Uterus (tissue), 2 donors: Measurements from ENCODE around the gene DNAH7.
A peak's percentile ranks its signal among the peaks of the same experiment; 100 is the strongest.

Experiments used
- POLR2A ChIP-seq, 2 donors: fragments of 450-650 bp; IDR thresholded peaks; one replicate each; pipeline ENCODE4 v1.6.1; 2016; ENCODE audit warnings: antibody characterized with exemption in 2 of 2, mild to moderate bottlenecking in 1 of 2, moderate library complexity in 1 of 2
- TF ChIP-seq, protein P1 (sequence below), 4 experiments: fragments of 200-600 bp in 2 of 4; fragments of 450-650 bp in 2 of 4; sonication (generic) in 2 of 4; IDR thresholded peaks; one replicate each; pipeline ENCODE4 v1.5.1; 2016 to 2019; ENCODE audit warnings: antibody characterized with exemption in 4 of 4, mild to moderate bottlenecking in 2 of 4, moderate library complexity in 1 of 4

DNA sequence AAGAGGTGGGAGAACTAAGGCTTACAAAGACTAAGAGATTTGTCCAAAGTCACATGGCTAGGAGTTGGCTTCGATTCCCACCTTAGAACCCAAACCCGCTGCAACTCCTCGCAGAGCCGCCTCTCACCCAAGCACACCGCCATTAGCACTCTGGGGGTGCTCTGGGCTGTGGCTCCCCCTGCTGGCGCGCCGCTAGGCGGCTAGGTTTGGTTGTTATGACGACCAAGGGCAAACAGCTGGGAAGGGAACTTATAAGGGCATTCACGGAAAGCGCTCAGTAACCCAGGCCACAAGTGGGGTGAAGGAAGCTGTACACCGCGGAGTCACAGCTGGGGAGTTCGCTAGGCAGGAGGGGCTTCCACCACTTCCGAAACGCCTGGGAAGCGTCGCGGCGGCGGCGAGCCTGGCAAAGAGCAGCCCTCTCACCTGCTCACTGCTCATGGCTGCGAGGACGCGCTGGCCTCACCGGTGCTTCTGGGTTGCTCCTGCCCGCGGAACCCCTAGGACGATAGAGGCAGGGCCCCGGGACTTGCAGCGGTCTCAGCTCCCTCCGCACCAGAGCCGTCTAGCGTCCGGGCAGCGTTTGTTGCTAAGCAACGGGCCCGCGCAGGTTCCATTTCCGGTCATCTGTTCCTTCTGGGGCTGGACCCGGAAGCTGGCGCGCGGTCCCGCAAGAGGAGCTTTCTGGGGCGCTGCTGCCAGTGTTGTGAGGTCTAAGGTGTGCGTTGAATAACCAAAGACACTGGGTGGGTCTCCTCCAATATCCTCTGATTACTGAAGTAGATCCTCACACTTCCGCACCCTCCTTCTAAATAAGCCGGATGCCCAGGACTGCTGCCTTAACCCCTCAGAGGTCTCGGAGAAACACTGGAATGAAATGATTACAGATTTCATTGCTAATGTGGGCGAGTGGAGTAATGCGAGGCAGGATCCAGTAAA, at the start of gene DNAH7:
- TF ChIP-seq, protein P1, sequence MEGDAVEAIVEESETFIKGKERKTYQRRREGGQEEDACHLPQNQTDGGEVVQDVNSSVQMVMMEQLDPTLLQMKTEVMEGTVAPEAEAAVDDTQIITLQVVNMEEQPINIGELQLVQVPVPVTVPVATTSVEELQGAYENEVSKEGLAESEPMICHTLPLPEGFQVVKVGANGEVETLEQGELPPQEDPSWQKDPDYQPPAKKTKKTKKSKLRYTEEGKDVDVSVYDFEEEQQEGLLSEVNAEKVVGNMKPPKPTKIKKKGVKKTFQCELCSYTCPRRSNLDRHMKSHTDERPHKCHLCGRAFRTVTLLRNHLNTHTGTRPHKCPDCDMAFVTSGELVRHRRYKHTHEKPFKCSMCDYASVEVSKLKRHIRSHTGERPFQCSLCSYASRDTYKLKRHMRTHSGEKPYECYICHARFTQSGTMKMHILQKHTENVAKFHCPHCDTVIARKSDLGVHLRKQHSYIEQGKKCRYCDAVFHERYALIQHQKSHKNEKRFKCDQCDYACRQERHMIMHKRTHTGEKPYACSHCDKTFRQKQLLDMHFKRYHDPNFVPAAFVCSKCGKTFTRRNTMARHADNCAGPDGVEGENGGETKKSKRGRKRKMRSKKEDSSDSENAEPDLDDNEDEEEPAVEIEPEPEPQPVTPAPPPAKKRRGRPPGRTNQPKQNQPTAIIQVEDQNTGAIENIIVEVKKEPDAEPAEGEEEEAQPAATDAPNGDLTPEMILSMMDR (IDR thresholded peaks at IDR 0.05) = peak in 2 of 4 experiments; percentile 60 to 70
- TF ChIP-seq POLR2A (IDR thresholded peaks at IDR 0.05) = peak in 1 of 2 donors; percentile 16
